Measurements from ENCODE around the gene PCP4. TPM values are rescaled to one million over a fixed set of nuclear protein-coding genes. Genes with fewer than 3 reads are reported as not detected.

PCP4 gene
- total and polyA plus RNA-seq, 9 of the 15 experiments (the other 6 are each of a cell fraction or from before 2014, with no cell fraction given) = not detected

GRCh38 chr21:39972471-39972870 is 105.2 kb downstream of the PCP4 start:
- H4K20me1 ChIP-seq (replicated peaks; ENCODE audit: control insufficient read depth, insufficient read depth, low read length) = no peaks in the 10 kb centered on the region
- no peak overlapping the region for H3K4me2 ChIP-seq (ENCODE audit: insufficient read depth, low read length)
- no peak for ATAC-seq
- in situ Hi-C loops (cut with MboI) (no loop called here), intact Hi-C loops (cut with micrococcal nuclease) (no loop called here)
- ChIA-PET POLR2A (interaction anchor here (1.2 kb wide), 1 partner anchor 17 kb away, joined by 4 read pairs; no protein-coding TSS in a partner anchor), CTCF (ENCODE audit: low intra/inter-chr PET ratio) (no interaction called here)
- no peaks in the 10 kb centered on the region for H3K4me1 ChIP-seq (replicated peaks in 1 of 2; ENCODE audit: control insufficient read depth in 2 of 2, insufficient read depth in 2 of 2, low read length in 2 of 2)
- H3K4me3 ChIP-seq = no peak overlapping the region
- no peak overlapping the region for H3K9ac ChIP-seq (ENCODE audit: insufficient read depth in 1 of 2, low read depth in 2 of 2, low read length in 2 of 2)
- no TSS peak for BruUV-seq (replicated peaks)
- no peaks in the 10 kb centered on the region for H3K79me2 ChIP-seq (ENCODE audit: control insufficient read depth, insufficient read depth, low read length)
- no peak overlapping the region for H3K27ac ChIP-seq (ENCODE audit: extremely low read depth, low read depth, low read length)
- WGBS (ENCODE audit: insufficient coverage, low coverage, missing lambda C conversion rate) = 1% methylated on average over 4 of the region's 4 CpGs
- DNase-seq (ENCODE audit: extremely low read depth in 1 of 4, low spot score in 3 of 4) = no peak
- FAIRE-seq = no peak
- no peaks in the 10 kb centered on the region for H3K27me3 ChIP-seq (ENCODE audit: control insufficient read depth in 2 of 2, insufficient read depth in 2 of 2, low read length in 2 of 2)
- H3K36me3 ChIP-seq (ENCODE audit: control insufficient read depth, insufficient read depth, low read length) = no peaks in the 10 kb centered on the region
- H2AFZ ChIP-seq (ENCODE audit: low read depth, low read length) = no peak overlapping the region
- no peak for TF ChIP-seq ZHX1 (conservative IDR thresholded peaks at IDR 0.05; ENCODE audit: low read length)
- TF ChIP-seq RB1 (IDR thresholded peaks at IDR 0.05; ENCODE audit: low read depth) = no peak
- no peak for TF ChIP-seq NFRKB (IDR thresholded peaks at IDR 0.05; ENCODE audit: low read depth)
- TF ChIP-seq ZNF324 (CRISPR knock-in tag; IDR thresholded peaks at IDR 0.05) = no peak
- no peak for TF ChIP-seq U2AF2 (optimal IDR thresholded peaks at IDR 0.05; ENCODE audit: low read depth, low read length)
- no peak for TF ChIP-seq MTF1 (CRISPR knock-in tag; IDR thresholded peaks at IDR 0.05; ENCODE audit: borderline replicate concordance)
- H3K9me3 ChIP-seq (replicated peaks; ENCODE audit: control insufficient read depth, insufficient read depth, low read depth, low read length) = no peaks in the 10 kb centered on the region
- H3K9me1 ChIP-seq (ENCODE audit: control insufficient read depth, insufficient read depth, low read length) = no peaks in the 10 kb centered on the region

Data from K562 (cell line).